ENCODE measurements around the gene KCTD1.

DNA sequence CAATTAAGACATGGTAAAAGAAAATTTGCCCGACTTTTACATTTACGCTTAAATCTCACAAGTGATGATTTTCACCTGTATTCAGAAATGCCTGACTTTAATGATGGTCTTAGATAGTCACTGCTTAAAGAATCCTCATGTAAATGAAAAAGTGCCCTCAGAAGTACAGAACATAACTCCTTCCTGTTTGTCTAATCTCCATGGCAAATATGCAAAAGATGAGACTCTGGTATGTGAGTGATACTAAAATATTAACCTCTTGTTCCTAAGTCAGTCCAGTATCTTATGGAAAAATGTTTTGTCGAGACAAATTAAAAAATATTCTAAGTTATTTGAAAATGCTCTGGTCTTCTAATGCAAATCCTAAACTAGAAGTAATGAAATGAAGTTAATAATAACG, 29.2 kb downstream of the KCTD1 start:
- TF ChIP-seq, protein P1, sequence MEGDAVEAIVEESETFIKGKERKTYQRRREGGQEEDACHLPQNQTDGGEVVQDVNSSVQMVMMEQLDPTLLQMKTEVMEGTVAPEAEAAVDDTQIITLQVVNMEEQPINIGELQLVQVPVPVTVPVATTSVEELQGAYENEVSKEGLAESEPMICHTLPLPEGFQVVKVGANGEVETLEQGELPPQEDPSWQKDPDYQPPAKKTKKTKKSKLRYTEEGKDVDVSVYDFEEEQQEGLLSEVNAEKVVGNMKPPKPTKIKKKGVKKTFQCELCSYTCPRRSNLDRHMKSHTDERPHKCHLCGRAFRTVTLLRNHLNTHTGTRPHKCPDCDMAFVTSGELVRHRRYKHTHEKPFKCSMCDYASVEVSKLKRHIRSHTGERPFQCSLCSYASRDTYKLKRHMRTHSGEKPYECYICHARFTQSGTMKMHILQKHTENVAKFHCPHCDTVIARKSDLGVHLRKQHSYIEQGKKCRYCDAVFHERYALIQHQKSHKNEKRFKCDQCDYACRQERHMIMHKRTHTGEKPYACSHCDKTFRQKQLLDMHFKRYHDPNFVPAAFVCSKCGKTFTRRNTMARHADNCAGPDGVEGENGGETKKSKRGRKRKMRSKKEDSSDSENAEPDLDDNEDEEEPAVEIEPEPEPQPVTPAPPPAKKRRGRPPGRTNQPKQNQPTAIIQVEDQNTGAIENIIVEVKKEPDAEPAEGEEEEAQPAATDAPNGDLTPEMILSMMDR (conservative IDR thresholded peaks at IDR 0.05), result no peak
- no peak for TF ChIP-seq EZH2 (IDR thresholded peaks at IDR 0.05; ENCODE audit: low read depth)

Measured in PC-9 (cell line).